GM19438 (cell line): ENCODE results near the gene SNURF.
"Not testable (repeated sequence)": the region's sequence is repeated elsewhere in the genome, so short reads cannot be mapped to it uniquely, and the experiment has no call there.

Source experiments
- ATAC-seq: cut with Tn5 transposase; IDR thresholded peaks from one replicate; pipeline ENCODE4 v1.9.1; 2021; ENCODE audit warnings: low read depth; ENCODE audit not compliant: unreplicated experiment

The SNURF gene

GRCh38 chr15:24954783-24955530, at the start of gene SNURF, which contains the start of gene SNRPN:
TSS of gene SNURF (plus strand) at chr15:24954987. CDS start at chr15:24955049, 62 bp downstream.
TSS of gene SNRPN (plus strand) at chr15:24954987. CDS start at chr15:24974454, 19,467 bp downstream.
- no peak for ATAC-seq

GRCh38 chr15:24916305-24917009, 38.3 kb upstream of the SNURF start:
- ATAC-seq, result no peak

GRCh38 chr15:24917431-24917830, 37.4 kb upstream of the SNURF start:
- no peak for ATAC-seq

GRCh38 chr15:24919446-24919845, 35.3 kb upstream of the SNURF start:
- ATAC-seq, result no peak

GRCh38 chr15:24922781-24923180, 32.0 kb upstream of the SNURF start:
- ATAC-seq, result not testable (repeated sequence)

GRCh38 chr15:24924153-24924552, 30.6 kb upstream of the SNURF start:
- ATAC-seq, result no peak

GRCh38 chr15:24924621-24925020, 30.2 kb upstream of the SNURF start:
- no peak for ATAC-seq

- ATAC-seq, result not testable (repeated sequence)
These were observed 22.7 kb upstream of the SNURF start for GRCh38 chr15:24931874-24932732.

- no peak for ATAC-seq
These were observed 21.1 kb upstream of the SNURF start for GRCh38 chr15:24933716-24934115.

GRCh38 chr15:24938224-24938623, 16.6 kb upstream of the SNURF start:
- not testable (repeated sequence) for ATAC-seq

- ATAC-seq, result no peak
These were observed 14.6 kb upstream of the SNURF start for GRCh38 chr15:24940236-24940635.

GRCh38 chr15:24943361-24943760, 11.4 kb upstream of the SNURF start:
- no peak for ATAC-seq

- no peak for ATAC-seq
These were observed 9.8 kb upstream of the SNURF start for GRCh38 chr15:24944954-24945353.

- no peak for ATAC-seq
These were observed 9.1 kb upstream of the SNURF start for GRCh38 chr15:24945711-24946110.

GRCh38 chr15:24948495-24948894, 6.3 kb upstream of the SNURF start:
- ATAC-seq, result no peak

GRCh38 chr15:24955531-24955921, 739 bp downstream of the SNURF start:
- ATAC-seq, result no peak

GRCh38 chr15:24956111-24956838, 1.5 kb downstream of the SNURF start:
- peak; percentile 72 for ATAC-seq

- ATAC-seq, result no peak
These were observed 2.9 kb downstream of the SNURF start for GRCh38 chr15:24957691-24958090.

GRCh38 chr15:24961967-24962366, 7.2 kb downstream of the SNURF start:
- ATAC-seq, result no peak

- no peak for ATAC-seq
These were observed 8.1 kb downstream of the SNURF start for GRCh38 chr15:24962880-24963279.
